AG04449 (cell line): ENCODE results near the gene PRDM16.

ENCODE experiments used
- CTCF ChIA-PET: fragments of 350-600 bp; formaldehyde crosslinking; extraction: SDS; loops from one replicate; lab custom pipeline; 2021; ENCODE audit warnings: antibody characterized with exemption; lab: Yijun Ruan, JAX
- POLR2A ChIA-PET: fragments of 400-600, 350-600 bp; formaldehyde crosslinking; extraction: SDS; loops from one replicate; lab custom pipeline; 2020; ENCODE audit warnings: antibody characterized with exemption, inconsistent platforms; lab: Yijun Ruan, JAX
- DNase-seq: peaks from one replicate; pipeline ENCODE4 v3.0.0-alpha.2; 2010; ENCODE audit warnings: low read depth, low spot score
- H3K4me3 ChIP-seq: 2 replicates; pipeline ENCODE4 v1.5.1; 2011; ENCODE audit warnings: low read depth, mild to moderate bottlenecking, control low read depth, low read length
- CTCF ChIP-seq: IDR thresholded peaks from one replicate; pipeline ENCODE4 v1.5.1; 2011; ENCODE audit warnings: mild to moderate bottlenecking, moderate library complexity, low read length, control low read depth, inconsistent platforms; ENCODE audit not compliant: insufficient read depth; ENCODE audit errors: missing control alignments

PRDM16 gene

GRCh38 chr1:3219005-3219790 lies 150.2 kb downstream of the PRDM16 start:
- H3K4me3 ChIP-seq: no peak overlapping the region
- ChIA-PET POLR2A (no interaction called here), CTCF (no interaction called here)
- TF ChIP-seq CTCF: no peak
- DNase-seq: no peak

- no peak for DNase-seq
Observed at GRCh38 chr1:3219791-3220467, 150.9 kb downstream of the PRDM16 start.

GRCh38 chr1:3221112-3222041 lies 152.4 kb downstream of the PRDM16 start:
- H3K4me3 ChIP-seq: no peak overlapping the region
- ChIA-PET CTCF (no interaction called here), POLR2A (no interaction called here)
- no peak for TF ChIP-seq CTCF
- no peak for DNase-seq

More at GRCh38 chr1:3219791-3220467, 150.9 kb downstream of the PRDM16 start:
- no peak overlapping the region for H3K4me3 ChIP-seq
- ChIA-PET CTCF (no interaction called here), POLR2A (no interaction called here)
- no peak for TF ChIP-seq CTCF

- ChIA-PET POLR2A (no interaction called here), CTCF (no interaction called here)
- TF ChIP-seq CTCF: no peak
- DNase-seq: no peak
- H3K4me3 ChIP-seq: no peak overlapping the region
Observed at GRCh38 chr1:3222042-3222692, 153.2 kb downstream of the PRDM16 start.

- CTCF ChIA-PET: no interaction called here
- POLR2A ChIA-PET: no interaction called here
- no peak overlapping the region for H3K4me3 ChIP-seq
- DNase-seq: no peak
- no peak for TF ChIP-seq CTCF
Observed at GRCh38 chr1:3225661-3226060, 156.7 kb downstream of the PRDM16 start.
